OCI-LY1 (cell line): ENCODE results near the gene STAT3.

Source experiments
- CTCF ChIP-seq: fragments of 200-600 bp; sonication (generic), shearing (Covaris generic); IDR thresholded peaks from 2 replicates; pipeline ENCODE4 v1.5.1; 2017; ENCODE audit warnings: mild to moderate bottlenecking, antibody characterized with exemption, low read length, moderate library complexity, mixed read lengths
- EZH2 ChIP-seq: fragments of 200-600 bp; sonication (generic), shearing (Covaris generic); IDR thresholded peaks from 2 replicates; pipeline ENCODE4 v1.8.0; 2017; ENCODE audit warnings: borderline replicate concordance, mixed run types, mild to moderate bottlenecking, antibody characterized with exemption, low read length, moderate library complexity, mixed read lengths

GRCh38 chr17:42359133-42359532 is 29.1 kb downstream of the STAT3 start:
- TF ChIP-seq CTCF: no peak
- no peak for TF ChIP-seq EZH2
